ENCODE measurements around the gene ZBTB4.

- TF ChIP-seq, protein P1, sequence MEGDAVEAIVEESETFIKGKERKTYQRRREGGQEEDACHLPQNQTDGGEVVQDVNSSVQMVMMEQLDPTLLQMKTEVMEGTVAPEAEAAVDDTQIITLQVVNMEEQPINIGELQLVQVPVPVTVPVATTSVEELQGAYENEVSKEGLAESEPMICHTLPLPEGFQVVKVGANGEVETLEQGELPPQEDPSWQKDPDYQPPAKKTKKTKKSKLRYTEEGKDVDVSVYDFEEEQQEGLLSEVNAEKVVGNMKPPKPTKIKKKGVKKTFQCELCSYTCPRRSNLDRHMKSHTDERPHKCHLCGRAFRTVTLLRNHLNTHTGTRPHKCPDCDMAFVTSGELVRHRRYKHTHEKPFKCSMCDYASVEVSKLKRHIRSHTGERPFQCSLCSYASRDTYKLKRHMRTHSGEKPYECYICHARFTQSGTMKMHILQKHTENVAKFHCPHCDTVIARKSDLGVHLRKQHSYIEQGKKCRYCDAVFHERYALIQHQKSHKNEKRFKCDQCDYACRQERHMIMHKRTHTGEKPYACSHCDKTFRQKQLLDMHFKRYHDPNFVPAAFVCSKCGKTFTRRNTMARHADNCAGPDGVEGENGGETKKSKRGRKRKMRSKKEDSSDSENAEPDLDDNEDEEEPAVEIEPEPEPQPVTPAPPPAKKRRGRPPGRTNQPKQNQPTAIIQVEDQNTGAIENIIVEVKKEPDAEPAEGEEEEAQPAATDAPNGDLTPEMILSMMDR (IDR thresholded peaks at IDR 0.05; ENCODE audit: low read depth, low read length): no peak; the same call in 1 of the 2 replicates
- TF ChIP-seq EZH2phosphoT487 (IDR thresholded peaks at IDR 0.05; ENCODE audit: low read depth): no peak
Observed at GRCh38 chr17:7502987-7503386, 23.6 kb upstream of the ZBTB4 start.
